ENCODE results near the gene NGEF. TPM values are rescaled to one million over a fixed set of nuclear protein-coding genes. Genes with fewer than 3 reads are reported as not detected.

Gene NGEF
- total and polyA plus RNA-seq, 9 of the 15 experiments (the other 6 are each of a cell fraction or from before 2014, with no cell fraction given) = 0.07 to 0.17 (median 0.09) TPM; not detected in 6

- TF ChIP-seq REST (IDR thresholded peaks at IDR 0.05; ENCODE audit: borderline replicate concordance) (peak; percentile 41; the same call in 1 of the 2 replicates), REST (CRISPR knock-in tag; IDR thresholded peaks at IDR 0.05; ENCODE audit: low read depth) (no peak), SAFB (IDR thresholded peaks at IDR 0.05; ENCODE audit: borderline replicate concordance, low read depth, low read length) (no peak), JUN (IDR thresholded peaks at IDR 0.05; ENCODE audit: borderline replicate concordance, low read depth, low read length) (no peak), JUN (CRISPR knock-in tag; IDR thresholded peaks at IDR 0.05; ENCODE audit: borderline replicate concordance) (no peak), RAD51 (IDR thresholded peaks at IDR 0.05; ENCODE audit: borderline replicate concordance, low read depth) (peak; percentile 82; the same call in 1 of the 2 replicates), TRIM25 (IDR thresholded peaks at IDR 0.05; ENCODE audit: borderline replicate concordance) (no peak), USF1 (CRISPR knock-in tag; IDR thresholded peaks at IDR 0.05) (peak; percentile 87), RFX7 (CRISPR knock-in tag; IDR thresholded peaks at IDR 0.05) (no peak), ZFX (CRISPR knock-in tag; IDR thresholded peaks at IDR 0.05) (peak; percentile 41; the same call in 1 of the 2 replicates), FOXA1 (IDR thresholded peaks at IDR 0.05; ENCODE audit: borderline replicate concordance) (no peak), ESRRB (CRISPR knock-in tag; IDR thresholded peaks at IDR 0.05; ENCODE audit: borderline replicate concordance) (no peak), PRDM10 (IDR thresholded peaks at IDR 0.05; ENCODE audit: partially characterized antibody) (peak; percentile 40)
These were observed 122.0 kb downstream of the NGEF start (continued) for GRCh38 chr2:232890896-232891601.

Data from K562 (cell line).